Activated CD4-positive, alpha-beta T cell treated with anti-CD3 and anti-CD28 coated beads, Interleukin-2, amount 50 U/mL, for 24 hours (primary cell): ENCODE data around the gene ZNF710.
"Not testable (repeated sequence)": the region's sequence is repeated elsewhere in the genome, so short reads cannot be mapped to it uniquely, and the experiment has no call there.

Source experiments
- DNase-seq, 2 donors: peaks; one replicate each; pipeline ENCODE4 v3.0.0-alpha.2; 2020; ENCODE audit warnings: low read depth in 1 of 2, low spot score in 1 of 2

Gene ZNF710

DNA sequence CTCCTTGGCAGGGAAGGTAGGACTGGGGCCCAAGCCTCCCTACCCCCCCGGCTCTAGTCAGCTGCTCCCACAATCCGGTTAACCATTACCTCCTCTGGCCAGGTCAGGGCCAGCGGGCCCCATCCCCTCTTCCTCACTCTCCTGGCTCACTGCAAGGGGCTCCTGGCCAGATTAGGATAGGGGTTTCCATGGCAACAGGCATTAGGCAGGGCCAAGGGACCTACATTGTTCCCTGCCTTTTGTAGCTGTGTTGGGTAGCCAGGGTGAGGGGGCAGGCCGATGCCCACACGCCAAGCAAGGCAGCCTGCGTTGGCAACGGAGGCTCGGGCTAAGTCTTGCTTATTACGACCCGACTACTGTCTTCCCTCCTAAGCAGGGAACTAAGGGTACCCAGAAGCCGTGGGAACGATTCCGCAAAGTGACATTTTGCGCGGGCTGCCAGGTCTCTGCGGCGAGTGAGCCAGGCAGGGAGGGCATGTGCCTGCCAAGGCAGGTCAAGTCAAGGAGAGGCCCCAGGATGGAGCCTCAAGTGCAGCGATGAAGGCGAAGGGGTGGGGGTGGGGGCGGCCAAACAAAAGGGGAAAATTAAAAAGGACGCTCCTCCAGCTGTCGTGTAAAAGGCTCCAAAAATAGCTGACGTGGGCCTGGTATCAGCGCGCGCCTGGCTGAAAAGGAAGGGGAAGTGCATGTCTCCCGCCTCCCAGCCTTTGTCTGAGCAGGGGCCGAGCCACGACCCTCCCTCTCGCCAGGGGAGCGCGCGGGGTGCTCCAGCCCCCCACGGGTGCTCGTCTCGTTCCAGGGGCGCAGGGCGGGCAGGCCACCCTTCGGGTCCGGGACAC is 100.2 kb downstream of the ZNF710 start:
- DNase-seq: no peak

DNA sequence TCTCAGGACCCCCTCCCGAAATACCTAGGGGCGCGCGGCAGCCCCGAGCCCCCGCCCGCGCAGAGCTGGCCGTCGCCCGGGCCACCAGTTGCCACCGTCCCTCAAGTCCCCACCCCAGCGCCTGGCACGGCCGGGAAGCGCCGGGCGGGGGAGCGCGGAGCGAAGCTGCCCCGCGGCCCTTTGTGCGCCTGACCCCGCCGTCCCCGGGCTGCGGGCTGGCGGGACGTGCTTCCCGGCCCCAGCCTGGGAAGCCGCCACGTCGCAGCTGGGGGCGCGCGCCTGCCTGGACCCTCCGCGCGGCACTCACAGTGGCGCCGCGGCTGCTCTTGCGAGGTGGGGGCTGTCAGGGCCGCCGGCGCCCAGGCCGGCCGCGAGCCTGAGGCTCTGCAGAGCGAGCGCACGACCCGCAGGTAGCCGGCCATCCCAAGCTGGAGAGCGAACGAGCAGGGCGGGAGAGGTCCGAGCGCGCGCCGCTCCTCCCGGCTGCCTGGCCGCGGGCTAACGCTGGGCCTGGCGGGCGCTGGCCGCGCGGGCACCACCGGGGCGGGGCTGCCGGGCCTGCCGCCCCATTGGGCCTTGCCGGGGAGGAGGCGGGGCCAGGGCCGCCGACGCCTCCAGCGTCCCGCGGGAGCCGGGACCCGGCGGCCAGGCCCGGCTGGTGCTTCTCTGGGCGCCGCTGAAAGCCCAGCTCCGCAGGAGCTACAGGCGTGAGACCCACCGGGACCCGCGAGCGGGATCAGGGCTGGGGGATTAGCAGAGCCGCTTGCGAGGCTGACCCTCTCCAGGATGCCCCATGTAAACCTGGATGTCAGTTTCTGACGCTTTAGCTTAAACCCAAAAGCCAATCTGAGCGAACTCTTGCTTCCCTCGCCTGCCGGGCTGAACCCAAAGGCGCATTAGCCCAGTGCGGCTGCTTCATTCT is 101.1 kb downstream of the ZNF710 start, which contains the start of gene IDH2:
Gene IDH2 (minus strand): TSS at position 500 of the 922 bp plus-strand sequence. CDS start 78 bp downstream, at position 422.
- peak; percentile 42 to 50 for DNase-seq

DNA sequence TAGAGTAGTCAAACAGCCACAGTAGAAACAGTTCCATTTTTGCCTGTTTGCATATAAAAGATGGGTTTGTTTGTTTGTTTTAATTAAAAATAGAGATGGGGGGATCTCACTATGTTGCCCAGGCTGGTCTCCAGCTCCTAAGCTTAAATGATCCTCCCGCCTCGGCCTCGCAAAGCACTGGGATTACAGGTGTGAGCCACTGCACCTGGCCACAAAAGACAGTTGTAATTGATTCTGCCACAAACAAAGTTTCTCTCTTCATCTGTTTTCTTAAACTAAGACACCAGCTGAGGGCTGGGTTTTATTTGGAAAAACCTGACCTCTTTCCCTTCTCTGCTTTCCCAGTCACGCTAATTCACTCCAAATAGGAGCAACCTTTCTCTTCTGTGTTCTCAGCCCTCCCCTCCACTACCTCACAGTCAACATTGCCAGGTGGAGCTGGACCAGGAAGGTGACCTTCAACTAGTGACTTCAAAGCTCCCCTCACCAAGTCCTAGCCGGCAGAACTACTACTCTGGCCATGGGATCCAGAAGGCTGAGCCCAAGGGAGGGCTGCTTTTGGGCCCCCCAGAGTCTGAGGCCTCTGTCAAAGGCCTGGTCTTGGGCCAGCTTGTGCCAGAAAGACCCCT is 102.7 kb downstream of the ZNF710 start:
- DNase-seq: no peak

DNA sequence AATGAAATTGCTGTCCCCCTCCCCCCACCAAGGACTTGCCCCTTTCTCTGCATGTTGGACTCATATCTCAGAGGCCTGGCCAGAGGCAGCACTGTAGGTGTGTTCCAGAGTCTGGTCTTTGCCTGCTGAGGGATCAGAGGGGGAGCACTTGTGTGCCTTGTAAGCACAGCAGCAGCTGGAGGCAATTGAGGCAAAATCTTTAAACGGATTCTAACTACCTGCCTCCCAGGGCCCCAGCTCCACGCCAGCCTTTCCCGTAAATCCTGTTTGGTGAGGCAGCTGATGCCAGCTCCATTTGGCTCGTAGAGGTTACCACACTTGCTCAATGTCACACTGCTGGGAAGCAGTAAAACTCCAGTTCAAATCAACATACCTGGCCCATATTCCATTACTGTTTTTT is 103.4 kb downstream of the ZNF710 start:
- no peak for DNase-seq

DNA sequence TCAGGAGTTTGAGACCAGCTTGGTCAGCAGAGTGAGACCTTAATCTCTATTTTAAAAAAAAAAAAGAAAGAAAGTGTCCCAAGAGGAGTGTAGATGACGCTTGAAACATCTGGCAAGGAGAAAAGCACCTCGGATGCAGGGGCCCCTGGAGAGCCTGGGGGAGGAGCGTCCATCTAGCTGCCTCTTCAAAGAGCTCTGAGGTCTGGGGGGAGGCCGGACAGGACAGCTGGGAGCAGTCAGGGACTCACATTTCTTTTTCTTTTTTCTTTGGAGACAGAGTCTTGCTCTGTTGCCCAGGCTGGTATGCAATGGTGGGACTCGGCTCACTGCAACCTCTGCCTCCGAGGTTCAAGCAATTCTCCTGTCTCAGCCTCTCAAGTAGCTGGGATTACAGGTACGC is 104.4 kb downstream of the ZNF710 start:
- no peak for DNase-seq

DNA sequence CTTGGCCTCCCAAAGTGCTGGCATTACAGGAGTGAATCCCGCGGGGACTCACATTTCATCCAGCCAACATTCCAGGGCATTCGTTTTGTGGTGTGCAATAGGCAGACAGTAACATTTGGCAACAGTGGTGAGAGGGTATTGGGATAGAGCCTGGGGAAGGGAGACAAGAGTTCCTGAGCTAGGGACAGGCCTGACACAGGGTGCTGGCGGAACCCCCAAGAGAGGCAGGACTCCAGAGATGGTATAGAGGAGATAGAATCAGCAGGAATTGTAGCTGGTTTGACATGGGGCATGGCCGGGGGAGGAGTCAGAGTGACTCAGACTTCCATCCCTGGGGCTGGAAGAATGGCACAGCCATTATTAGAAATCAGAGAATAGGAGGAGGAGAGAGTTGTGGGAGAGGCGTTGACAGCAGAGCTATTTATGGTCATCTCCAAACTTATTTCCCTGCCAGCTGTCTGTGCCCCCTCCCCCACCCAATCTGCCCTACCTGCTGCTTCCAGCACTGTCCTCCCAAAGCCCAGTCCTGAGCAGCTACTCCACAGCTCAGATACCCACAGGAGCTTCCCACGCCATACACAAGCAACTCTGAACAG is 105.5 kb downstream of the ZNF710 start:
- no peak for DNase-seq

DNA sequence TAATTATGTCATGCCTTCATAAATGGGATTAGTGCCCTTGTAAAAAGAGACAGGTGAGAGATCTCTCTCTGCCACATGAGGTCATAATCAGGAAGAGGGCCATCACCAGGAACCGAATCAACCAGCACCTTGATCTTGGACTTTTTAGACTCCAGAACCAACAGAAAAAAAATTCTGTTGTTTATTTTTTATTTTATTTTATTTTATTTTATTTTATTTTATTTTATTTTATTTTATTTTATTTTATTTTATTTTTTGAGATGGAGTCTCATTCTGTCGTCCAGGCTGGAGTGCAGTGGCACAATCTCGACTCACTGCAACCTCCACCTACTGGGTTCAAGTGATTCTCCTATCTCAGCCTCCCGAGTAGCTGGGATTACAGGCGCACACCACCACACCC is 106.9 kb downstream of the ZNF710 start:
- not testable (repeated sequence) for DNase-seq

DNA sequence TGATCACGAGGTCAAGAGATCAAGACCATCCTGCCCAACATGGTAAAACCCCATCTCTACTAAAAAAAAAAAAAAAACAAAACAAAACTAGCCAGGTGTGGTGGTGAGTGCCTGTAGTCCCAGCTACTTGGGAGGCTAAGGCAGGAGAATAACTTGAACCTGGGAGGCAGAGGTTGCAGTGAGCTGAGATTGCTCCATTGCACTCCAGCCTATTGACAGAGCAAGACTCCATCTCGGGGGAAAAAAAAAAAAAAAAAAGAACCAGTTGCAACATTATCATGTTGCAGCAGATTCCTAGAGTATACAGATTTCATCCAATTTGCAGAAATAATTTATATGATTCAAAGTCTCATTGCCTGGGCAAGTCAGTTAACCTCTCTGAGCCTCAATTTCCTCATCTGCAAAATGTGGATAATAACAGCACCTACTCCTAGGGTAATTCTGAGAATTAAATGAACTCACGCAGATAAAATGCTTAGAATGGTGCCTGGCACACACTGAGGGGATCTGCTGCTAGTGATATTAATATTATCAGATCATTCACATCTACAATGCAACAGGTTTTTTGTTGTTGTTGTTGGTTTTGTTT is 108.1 kb downstream of the ZNF710 start:
- not testable (repeated sequence) for DNase-seq

DNA sequence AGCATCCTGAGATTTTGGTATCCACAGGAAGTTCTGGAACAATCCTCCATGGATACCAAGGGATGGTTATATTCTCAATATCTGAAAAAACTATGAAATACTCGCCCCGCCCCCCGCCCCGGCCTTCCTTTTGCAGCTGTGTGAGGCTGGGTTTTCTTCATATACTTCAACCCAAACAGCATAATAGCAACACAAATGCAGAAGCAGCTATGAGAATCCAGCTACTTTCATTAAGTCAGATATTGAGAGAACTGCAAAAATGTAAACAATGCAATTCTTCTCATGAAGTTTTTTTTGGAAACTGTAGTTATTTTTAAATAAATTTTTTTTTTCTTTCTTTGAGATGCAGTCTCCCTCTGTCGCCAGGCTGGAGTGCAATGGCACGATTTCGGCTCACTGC is 112.0 kb downstream of the ZNF710 start:
- DNase-seq: no peak

DNA sequence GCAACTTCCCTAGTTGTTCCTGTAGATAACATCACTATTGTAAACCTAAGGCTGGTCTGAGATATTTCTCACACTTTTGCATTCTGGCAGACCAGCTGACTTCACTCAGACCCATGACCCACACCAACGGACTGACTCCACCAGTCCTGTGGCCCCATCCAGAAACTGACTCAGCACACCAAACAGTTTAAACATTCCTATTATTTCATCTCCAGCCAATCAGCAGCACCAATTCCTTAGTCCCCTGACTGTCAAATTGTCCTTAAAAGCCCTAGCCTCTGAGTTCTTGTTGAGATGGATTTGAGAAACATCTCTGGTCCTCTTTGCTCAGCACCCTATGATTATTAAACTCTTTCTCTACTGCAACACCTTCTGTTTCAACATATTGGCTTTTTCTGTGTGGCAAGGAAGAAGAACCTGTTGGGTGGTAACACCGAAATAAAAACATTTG is 113.4 kb downstream of the ZNF710 start:
- no peak for DNase-seq

DNA sequence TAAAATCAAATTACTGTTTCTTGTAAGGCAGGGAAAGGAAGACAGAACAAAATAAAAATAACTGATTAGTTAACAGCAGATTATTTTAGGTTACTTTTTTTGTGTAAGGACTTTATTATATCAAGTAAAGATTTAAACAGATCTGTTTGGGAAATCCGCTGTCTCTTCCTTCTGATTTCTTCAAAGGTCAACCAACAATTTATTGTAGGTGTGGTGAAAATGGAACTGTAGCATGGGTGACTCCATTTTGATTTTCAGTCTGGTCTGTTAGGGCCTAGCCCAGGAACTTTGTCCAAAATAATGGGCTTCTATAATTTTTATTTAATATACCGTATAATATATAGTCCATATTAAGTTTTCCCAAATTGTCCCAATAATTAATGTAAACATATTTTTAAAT is 114.7 kb downstream of the ZNF710 start:
- no peak for DNase-seq

DNA sequence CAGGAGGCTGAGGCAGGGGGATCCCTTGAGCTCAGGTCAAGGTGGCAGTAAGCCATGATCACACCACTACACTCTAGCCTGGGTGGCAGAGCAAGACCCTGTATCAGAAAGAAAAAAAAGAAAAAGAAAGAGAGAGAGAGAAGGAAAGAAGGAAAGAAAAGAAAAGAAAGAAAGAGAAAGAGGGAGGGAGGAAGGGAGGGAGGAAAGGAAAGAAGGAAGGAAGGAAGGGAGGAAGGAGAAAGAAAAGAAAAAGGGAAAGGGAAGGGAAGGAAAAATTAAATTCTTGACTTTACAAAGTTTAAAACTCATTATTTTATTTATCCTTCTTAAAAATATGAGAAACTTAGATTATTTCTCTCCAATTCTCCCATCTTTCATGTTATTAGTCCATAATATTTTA is 118.2 kb downstream of the ZNF710 start:
- DNase-seq: no peak

DNA sequence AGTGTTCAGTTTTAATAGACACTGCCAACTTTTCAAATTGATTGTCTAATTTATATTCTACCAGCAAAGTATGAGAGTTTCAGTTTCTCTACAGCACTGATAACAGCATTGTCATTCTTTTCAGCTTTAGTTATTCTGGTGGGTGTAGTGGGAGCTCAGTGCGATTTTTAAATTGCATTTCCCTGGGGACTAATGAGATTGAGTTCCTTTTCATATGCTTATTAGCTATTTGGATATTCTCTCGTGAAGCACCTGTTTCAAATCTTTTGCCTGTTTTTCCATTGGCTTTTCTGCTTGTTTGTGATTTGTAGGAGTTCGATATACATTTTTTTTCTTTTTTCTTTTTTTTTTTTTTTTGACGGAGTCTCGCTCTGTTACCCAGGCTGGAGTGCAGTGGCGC is 120.0 kb downstream of the ZNF710 start:
- DNase-seq: no peak

DNA sequence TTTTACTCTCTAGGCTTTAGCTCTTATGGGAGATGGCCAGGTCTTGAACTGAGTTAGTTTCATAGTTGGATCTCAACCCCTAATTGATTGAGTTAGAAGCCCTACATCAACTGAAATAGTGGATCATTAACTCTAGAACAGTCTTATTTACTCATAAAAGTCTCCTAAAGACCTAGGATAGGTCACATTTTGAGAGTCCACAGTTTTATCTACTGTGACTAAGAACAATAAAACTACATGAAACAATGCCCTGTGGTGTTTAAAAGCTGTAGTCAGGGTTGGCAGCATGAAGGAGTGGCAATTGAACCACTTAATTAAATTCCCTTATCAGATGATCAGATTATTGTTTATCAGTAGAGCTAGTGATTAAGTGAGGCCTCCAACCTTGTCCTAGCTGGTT is 123.4 kb downstream of the ZNF710 start:
- no peak for DNase-seq

DNA sequence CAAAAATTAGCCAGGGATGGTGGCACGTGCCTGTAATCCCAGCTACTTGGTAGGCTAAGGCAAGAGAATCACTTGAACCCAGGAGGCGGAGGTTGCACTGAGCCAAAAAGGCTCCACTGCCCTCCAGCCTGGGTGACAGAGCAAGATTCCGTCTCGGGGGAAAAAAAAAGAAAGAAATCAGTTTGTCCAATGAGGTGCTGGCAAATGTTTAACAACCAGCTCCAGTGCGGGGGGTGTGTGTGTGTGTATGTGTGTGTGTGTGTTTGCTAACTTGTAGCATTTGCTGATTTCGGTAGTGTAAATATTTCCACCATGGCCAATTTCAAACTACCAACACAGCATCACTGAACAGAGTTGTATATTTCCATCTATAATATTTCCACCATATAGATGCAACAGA is 124.9 kb downstream of the ZNF710 start:
- no peak for DNase-seq

DNA sequence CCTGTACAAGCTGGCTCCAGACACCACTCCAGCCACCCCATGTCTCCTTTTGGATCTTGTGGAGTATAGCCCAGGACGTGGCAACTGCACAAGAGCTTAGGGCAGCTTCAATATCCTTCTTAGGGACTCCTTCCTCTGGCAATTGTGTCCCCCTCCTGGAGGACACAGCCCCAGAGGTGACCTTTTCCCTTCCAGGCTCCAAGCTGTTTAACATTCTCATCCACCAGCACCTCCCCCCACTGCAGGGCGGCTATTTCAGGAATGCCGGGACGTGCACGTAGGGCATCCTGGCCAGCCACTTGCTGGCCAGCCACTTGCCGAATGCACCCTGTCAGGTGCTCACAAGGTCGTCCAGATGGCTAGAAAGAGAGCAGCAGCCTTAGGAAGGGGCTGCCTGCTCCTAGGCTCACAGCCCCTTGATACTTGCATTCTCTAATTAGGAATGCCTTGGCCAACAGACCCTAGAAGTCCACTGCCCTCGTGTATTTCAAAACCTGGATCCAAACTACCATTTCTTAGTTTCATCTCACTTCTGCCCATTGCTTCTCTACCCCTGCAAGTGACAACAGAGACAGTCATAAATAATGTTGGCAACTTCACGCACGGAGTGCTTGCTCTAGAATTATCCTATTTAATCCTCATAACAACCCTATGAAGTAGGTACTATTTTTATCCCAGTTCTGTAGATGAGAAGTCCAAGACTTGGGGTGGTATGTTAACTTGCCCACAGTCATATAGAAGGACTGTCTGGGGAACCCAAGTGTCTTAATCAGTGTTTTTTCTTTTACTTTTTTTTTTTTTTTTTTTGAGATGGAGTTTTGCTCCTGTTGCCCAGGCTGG is 125.7 kb downstream of the ZNF710 start:
- no peak for DNase-seq

DNA sequence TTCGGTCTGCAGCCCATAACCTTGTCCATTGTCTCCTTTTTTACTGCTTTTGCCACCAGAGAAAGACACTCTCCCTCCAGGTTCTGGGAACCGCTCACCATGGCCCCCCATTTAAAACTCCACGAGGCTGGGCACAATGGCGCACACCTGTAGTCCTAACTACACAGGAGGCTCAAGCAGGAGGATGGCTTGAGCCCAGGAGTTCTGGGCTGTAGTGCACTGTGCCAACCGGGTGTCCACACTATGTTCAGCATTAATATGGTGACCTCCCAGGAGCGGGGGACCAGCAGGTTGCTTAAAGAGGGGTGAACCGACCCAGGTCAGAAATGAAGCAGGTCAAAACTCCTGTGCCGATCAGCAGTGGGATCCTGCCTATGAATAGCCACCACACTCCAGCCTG is 129.2 kb downstream of the ZNF710 start:
- no peak for DNase-seq
